Measurements from ENCODE around the gene DTD2.
"Not testable (repeated sequence)": the region's sequence is repeated elsewhere in the genome, so short reads cannot be mapped to it uniquely, and the experiment has no call there.

DTD2 gene

GRCh38 chr14:31461545-31461944, 4.2 kb upstream of the DTD2 start:
- TF ChIP-seq ZNF274 (IDR thresholded peaks at IDR 0.05; ENCODE audit: low read depth, low read length) = no peak

DNA sequence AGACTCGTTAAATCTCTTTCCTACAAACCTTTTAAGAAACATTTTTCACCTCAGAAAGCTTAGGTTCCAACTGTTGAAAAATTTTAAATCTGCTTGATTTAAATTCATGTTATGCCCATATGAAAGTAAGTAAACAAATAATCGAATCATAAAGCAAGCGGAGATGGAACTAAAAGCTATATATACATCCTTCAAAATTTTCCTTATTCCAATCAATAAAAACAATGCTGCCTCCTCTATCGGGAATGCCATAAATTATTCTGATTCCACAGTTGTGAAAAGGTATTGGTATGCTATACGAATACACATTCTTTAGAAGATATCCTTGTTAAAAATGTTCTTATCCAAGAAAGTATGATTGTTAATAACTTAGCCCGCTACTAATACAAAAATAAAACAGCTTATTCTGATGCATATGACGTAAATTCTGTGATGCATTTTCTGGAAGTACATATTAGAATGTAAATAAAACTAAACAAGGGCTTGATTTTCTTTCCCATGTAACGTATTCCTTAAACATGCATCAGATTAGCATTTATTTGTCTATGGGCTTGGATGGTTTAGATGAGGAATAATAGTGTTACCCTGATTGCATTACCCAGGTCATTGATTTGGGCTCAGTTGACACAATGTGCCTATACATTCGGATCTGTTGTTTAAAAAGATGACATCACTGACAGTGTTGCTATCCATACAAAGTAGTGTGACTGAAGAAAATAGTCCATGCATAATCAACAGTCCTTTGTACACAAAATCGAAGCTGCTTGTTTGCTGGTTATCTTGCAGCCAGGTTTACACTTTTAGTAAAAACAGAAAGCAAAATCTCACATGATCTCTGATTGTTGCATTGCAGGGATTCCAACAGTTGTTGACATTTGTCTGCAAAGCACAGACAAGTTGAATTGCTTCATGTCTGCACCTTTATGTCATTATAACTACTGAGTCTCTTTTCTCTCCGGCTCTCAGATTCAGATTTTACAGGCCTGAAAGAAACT, 656 bp upstream of the DTD2 start:
- H3K4me3 ChIP-seq (ENCODE audit: low read length) = no peak overlapping the region; the same call in 1 of the 2 replicates
- TF ChIP-seq ZNF274 (IDR thresholded peaks at IDR 0.05; ENCODE audit: low read depth, low read length) = no peak

More at GRCh38 chr14:31461545-31461944, 4.2 kb upstream of the DTD2 start:
- no peak overlapping the region for H3K4me3 ChIP-seq (ENCODE audit: low read length)

- no peak overlapping the region for H3K4me3 ChIP-seq (ENCODE audit: low read length)
- TF ChIP-seq ZNF274 (IDR thresholded peaks at IDR 0.05; ENCODE audit: low read depth, low read length) = no peak
Measured at GRCh38 chr14:31449971-31450610, 7.2 kb downstream of the DTD2 start.

DNA sequence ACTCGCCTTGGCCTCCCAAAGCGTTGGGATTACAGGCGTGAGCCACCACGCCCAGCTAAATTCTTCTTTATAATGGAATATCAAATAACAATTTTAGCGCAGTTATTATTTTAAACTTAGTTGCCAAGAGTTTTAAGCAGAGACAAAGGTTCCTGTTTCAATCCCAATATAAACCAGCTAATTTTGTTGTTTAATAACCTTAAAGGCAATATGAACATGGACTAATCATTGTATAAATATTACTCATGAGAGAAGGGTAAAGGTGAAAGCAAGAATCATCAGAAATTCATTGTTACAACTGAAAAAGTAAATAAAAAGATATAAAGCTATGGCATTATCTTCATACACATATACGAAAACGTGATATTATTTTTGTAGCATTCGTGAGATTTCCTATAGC, 8.2 kb downstream of the DTD2 start:
- no peak overlapping the region for H3K4me3 ChIP-seq (ENCODE audit: low read length)
- TF ChIP-seq ZNF274 (IDR thresholded peaks at IDR 0.05; ENCODE audit: low read depth, low read length) = no peak

DNA sequence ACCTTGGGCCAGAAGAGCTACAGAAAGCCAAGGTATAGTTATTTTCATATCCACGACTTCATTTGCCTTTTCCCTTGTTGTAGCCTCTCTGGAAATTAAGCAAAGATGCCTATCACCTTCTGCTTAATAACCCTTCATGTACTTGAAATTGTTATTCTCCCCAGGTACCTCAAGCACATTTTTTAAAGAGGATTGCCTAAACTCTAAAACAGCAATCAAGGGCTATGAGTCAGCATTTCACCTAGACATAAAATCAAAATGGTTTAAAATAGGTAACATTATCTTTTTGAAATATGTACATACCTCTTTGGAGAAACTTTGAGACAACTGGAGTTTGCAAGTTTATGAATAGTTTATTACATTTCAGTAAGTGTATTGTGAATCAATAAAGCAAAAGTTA, 11.6 kb downstream of the DTD2 start:
- no peak overlapping the region for H3K4me3 ChIP-seq (ENCODE audit: low read length)
- TF ChIP-seq ZNF274 (IDR thresholded peaks at IDR 0.05; ENCODE audit: low read depth, low read length) = no peak

DNA sequence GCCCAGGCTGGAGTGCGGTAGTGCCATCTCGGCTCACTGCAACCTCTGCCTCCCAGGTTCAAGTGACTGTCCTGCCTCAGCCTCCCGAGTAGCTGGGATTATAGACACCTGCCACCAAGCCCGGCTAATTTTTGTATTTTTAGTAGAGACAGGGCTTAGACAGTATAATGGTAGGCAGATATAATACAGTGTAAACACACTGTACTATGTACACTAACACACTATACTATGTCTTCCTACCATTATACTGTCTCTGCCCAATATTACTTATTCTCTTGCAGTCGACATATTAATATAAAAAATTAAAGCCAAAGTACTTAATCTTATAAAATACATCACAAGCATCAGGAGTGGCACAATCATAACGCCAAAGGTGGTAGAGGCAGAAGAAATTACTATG, 15.0 kb downstream of the DTD2 start:
- no peak for TF ChIP-seq ZNF274 (IDR thresholded peaks at IDR 0.05; ENCODE audit: low read depth, low read length)

DNA sequence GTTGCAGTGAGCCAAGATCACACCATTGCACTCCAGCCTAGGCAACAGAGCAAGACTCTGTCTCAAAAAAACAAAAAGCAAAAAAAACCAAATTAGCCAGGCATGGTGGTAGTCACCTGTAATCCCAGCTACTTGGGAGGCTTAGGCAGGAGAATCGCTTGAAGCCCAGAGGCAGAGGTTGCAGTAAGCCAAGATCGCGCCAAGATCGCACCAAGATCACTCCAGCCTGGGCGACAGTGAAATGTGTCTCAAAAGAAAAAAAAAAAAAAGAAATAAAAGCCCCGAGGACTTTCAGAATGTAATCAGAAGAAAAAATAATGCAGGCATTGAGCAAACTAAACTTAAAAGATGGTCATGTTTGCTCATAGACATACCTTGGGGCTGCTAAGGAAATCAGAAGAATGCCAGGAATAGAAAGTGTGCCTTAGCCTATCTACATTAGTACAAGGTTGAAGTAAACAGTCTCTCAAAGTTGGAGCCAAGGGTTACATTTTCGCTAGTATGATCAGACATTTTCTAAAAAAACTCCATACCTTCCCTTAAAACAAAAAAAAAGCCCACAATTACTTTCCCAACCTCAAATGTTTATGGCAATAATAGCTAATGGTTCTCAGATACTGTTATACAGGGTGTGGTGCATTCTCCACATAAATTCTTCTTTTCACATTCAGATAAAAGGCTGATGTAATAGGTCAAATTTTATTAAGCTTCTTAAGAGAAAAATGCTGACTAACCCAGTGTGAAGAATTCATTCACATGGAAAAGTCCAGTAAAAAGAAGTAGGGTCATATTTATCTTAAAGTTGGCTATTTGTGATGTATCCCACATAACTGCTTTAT, 15.8 kb downstream of the DTD2 start:
- H3K4me3 ChIP-seq (ENCODE audit: low read length) = no peak overlapping the region
- TF ChIP-seq ZNF274 (IDR thresholded peaks at IDR 0.05; ENCODE audit: low read depth, low read length) = no peak

More for the DNA sequence above, 15.0 kb downstream of the DTD2 start:
- no peak overlapping the region for H3K4me3 ChIP-seq (ENCODE audit: low read length)

- no peak for TF ChIP-seq ZNF274 (IDR thresholded peaks at IDR 0.05; ENCODE audit: low read depth, low read length)
- no peak overlapping the region for H3K4me3 ChIP-seq (ENCODE audit: low read length)
Measured at GRCh38 chr14:31440280-31440679, 17.0 kb downstream of the DTD2 start.

GRCh38 chr14:31439561-31439960, 17.7 kb downstream of the DTD2 start:
- H3K4me3 ChIP-seq (ENCODE audit: low read length) = no peak overlapping the region
- TF ChIP-seq ZNF274 (IDR thresholded peaks at IDR 0.05; ENCODE audit: low read depth, low read length) = no peak

GRCh38 chr14:31437045-31437691, 20.1 kb downstream of the DTD2 start:
- H3K4me3 ChIP-seq (ENCODE audit: low read length) = not testable (repeated sequence)

- no peak for TF ChIP-seq ZNF274 (IDR thresholded peaks at IDR 0.05; ENCODE audit: low read depth, low read length)
- H3K4me3 ChIP-seq (ENCODE audit: low read length) = no peak overlapping the region
Measured at GRCh38 chr14:31435276-31435675, 22.0 kb downstream of the DTD2 start.

- H3K4me3 ChIP-seq (ENCODE audit: low read length) = no peak overlapping the region
- TF ChIP-seq ZNF274 (IDR thresholded peaks at IDR 0.05; ENCODE audit: low read depth, low read length) = no peak
Measured at GRCh38 chr14:31430634-31431264, 26.6 kb downstream of the DTD2 start.

- TF ChIP-seq ZNF274 (IDR thresholded peaks at IDR 0.05; ENCODE audit: low read depth, low read length) = no peak
- no peak overlapping the region for H3K4me3 ChIP-seq (ENCODE audit: low read length)
Measured at GRCh38 chr14:31429791-31430190, 27.5 kb downstream of the DTD2 start.
